HL-60 (cell line): ENCODE results near the gene ASPRV1.
A peak's percentile ranks its signal among the peaks of the same experiment; 100 is the strongest.

ENCODE experiments used
- DNase-seq, 2 experiments: peaks; one replicate each; pipeline ENCODE4 v3.0.0-alpha.2; 2010 to 2020; ENCODE audit warnings: low read depth in 1 of 2, low spot score in 1 of 2
- H3K27ac ChIP-seq: fragments of 250-450 bp; sonication (Bioruptor Pico); replicated peaks from 2 replicates; pipeline ENCODE4 v1.5.1; 2020; ENCODE audit warnings: mild to moderate bottlenecking, moderate library complexity
- H3K27me3 ChIP-seq: fragments of 250-450 bp; sonication (Bioruptor Pico); 2 replicates; pipeline ENCODE4 v1.5.1; 2021; ENCODE audit warnings: mild to moderate bottlenecking, moderate library complexity; ENCODE audit not compliant: insufficient read depth, poor library complexity, severe bottlenecking
- H3K4me3 ChIP-seq: replicated peaks from 2 replicates; pipeline ENCODE4 v1.5.1; 2011; ENCODE audit warnings: mild to moderate bottlenecking, control low read depth, low read length; ENCODE audit not compliant: insufficient read depth
- GABPA ChIP-seq: IDR thresholded peaks from 2 replicates; pipeline ENCODE4 v1.6.1; 2012; ENCODE audit warnings: low read depth
- POLR2AphosphoS5 ChIP-seq: IDR thresholded peaks from 2 replicates; pipeline ENCODE4 v1.6.1; 2012; ENCODE audit warnings: low read depth
- SPI1 ChIP-seq: IDR thresholded peaks from 2 replicates; pipeline ENCODE4 v1.6.1; 2012; ENCODE audit warnings: low read depth, mild to moderate bottlenecking, borderline replicate concordance
- TF ChIP-seq, protein P1 (sequence below): IDR thresholded peaks from 2 replicates; pipeline ENCODE4 v1.6.1; 2012; ENCODE audit warnings: low read depth; ENCODE audit not compliant: insufficient replicate concordance
- TF ChIP-seq, protein P2 (sequence below): IDR thresholded peaks from one replicate; pipeline ENCODE4 v1.5.1; 2011; ENCODE audit warnings: low read length, control low read depth, inconsistent platforms; ENCODE audit not compliant: insufficient read depth

ASPRV1 gene

DNA sequence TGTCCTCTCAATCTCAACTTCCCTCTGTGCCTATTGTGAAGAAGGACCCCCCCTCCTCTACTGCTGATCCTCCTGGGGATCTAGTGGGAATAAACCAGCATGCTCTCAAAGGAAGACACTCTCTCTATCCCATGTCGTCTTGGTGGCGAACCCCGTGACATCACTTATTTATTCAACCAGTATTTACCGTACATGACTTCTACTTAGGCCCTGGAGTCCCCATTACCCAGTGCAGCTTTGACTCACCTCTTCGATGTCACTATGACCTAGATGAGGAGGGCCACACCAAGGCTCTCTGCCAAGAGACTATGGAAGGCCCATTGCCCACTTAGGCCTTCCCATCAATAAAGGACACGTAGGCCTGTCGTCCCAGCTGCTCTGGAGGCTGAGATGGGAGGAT is 16.7 kb downstream of the ASPRV1 start:
- H3K4me3 ChIP-seq: no peak overlapping the region
- no peaks in the 10 kb centered on the region for H3K27me3 ChIP-seq
- TF ChIP-seq SPI1 (no peak), GABPA (no peak), POLR2AphosphoS5 (no peak)
- TF ChIP-seq, protein P1, sequence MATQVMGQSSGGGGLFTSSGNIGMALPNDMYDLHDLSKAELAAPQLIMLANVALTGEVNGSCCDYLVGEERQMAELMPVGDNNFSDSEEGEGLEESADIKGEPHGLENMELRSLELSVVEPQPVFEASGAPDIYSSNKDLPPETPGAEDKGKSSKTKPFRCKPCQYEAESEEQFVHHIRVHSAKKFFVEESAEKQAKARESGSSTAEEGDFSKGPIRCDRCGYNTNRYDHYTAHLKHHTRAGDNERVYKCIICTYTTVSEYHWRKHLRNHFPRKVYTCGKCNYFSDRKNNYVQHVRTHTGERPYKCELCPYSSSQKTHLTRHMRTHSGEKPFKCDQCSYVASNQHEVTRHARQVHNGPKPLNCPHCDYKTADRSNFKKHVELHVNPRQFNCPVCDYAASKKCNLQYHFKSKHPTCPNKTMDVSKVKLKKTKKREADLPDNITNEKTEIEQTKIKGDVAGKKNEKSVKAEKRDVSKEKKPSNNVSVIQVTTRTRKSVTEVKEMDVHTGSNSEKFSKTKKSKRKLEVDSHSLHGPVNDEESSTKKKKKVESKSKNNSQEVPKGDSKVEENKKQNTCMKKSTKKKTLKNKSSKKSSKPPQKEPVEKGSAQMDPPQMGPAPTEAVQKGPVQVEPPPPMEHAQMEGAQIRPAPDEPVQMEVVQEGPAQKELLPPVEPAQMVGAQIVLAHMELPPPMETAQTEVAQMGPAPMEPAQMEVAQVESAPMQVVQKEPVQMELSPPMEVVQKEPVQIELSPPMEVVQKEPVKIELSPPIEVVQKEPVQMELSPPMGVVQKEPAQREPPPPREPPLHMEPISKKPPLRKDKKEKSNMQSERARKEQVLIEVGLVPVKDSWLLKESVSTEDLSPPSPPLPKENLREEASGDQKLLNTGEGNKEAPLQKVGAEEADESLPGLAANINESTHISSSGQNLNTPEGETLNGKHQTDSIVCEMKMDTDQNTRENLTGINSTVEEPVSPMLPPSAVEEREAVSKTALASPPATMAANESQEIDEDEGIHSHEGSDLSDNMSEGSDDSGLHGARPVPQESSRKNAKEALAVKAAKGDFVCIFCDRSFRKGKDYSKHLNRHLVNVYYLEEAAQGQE: no peak
- TF ChIP-seq, protein P2, sequence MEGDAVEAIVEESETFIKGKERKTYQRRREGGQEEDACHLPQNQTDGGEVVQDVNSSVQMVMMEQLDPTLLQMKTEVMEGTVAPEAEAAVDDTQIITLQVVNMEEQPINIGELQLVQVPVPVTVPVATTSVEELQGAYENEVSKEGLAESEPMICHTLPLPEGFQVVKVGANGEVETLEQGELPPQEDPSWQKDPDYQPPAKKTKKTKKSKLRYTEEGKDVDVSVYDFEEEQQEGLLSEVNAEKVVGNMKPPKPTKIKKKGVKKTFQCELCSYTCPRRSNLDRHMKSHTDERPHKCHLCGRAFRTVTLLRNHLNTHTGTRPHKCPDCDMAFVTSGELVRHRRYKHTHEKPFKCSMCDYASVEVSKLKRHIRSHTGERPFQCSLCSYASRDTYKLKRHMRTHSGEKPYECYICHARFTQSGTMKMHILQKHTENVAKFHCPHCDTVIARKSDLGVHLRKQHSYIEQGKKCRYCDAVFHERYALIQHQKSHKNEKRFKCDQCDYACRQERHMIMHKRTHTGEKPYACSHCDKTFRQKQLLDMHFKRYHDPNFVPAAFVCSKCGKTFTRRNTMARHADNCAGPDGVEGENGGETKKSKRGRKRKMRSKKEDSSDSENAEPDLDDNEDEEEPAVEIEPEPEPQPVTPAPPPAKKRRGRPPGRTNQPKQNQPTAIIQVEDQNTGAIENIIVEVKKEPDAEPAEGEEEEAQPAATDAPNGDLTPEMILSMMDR: no peak
- DNase-seq: no peak
- peak overlapping the region; percentile 95 for H3K27ac ChIP-seq

DNA sequence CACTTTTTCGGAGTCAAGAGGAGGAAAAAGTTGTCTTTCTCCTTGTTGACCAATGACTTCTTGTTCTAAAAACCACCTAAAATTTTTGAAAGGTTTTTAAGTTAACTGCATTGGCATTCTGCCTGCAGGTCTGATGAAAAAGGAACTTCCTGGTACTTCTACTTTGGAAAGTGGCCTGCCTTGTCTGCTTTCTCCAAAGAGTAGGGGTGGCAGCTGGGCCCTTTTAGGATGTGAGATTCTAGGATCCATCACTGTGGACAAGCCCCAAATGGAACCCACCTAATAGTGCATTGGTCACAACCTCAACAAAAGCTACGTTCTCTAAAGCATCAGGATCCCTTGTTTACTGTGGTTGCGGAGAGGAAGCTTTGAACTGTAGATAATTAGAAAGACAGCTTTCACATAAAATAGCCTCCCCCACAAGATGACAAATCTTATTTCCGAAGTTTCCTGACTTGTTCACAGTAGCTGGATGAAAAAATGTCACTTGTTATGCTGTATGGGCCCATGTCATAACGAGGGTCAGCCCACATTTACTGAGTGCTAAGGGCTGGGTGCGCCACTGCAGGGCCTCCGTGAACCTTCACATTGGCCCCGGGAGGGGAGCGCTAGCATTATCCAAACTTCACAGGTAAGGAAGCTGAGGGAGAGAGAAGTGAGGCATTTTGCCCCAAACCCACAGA is 17.4 kb downstream of the ASPRV1 start:
- Histone ChIP-seq H3K4me3 (no peak overlapping the region), H3K27me3 (no peaks in the 10 kb centered on the region), H3K27ac (peak overlapping the region; percentile 95)
- DNase-seq: peak in 1 of 2 experiments; percentile 65
- TF ChIP-seq, protein P1: no peak
- TF ChIP-seq, protein P2: no peak
- TF ChIP-seq POLR2AphosphoS5 (peak; percentile 23; the same call in 1 of the 2 replicates), GABPA (no peak), SPI1 (no peak)

DNA sequence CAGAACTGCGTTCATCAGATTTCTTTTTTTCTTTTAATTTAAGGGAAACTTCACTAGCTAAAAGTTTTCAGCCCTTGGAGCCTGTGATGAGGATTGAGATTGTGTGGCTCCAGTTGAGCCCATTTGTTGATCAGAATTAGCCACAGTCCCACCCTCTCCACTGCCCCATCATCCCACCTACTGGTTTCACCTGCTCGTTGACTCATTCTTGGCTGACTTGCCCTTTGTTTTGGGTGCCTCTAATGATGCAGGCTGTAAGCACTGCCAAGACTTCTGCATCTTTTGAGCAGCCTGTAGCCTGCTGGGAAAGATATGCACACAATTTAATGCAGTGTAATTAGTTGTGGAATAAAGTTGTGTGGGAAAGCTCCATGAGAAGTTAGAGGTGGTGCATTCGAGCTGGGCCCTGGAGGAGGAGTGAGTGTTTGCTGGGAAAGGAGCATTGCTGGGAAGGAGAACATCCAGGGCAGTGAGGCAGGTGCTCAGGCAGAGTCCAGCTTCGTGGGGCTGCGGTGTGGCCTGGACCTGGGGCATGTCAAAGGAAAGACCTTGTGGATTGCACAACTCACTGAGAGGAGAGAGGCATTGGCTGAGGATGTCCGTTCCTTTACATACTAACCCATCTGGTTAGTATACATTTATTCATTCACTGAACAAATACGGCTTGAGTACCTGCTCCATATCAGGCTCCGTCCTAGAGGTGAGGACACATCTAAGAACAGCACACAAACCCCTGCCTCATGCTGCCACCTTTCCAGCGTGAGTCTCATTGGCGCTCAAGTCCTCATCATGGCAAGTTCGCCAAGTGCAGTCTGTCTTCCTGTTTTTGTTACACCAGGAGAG is 18.2 kb downstream of the ASPRV1 start:
- Histone ChIP-seq H3K27me3 (no peaks in the 10 kb centered on the region), H3K4me3 (no peak overlapping the region), H3K27ac (peak overlapping the region; percentile 95)
- DNase-seq: no peak
- TF ChIP-seq POLR2AphosphoS5 (peak; percentile 50; the same call in 1 of the 2 replicates), SPI1 (peak; percentile 50; the same call in 1 of the 2 replicates), GABPA (no peak)
- TF ChIP-seq, protein P2: no peak
- TF ChIP-seq, protein P1: no peak
